NCI-H82 (cell line): ENCODE results near the gene FBLIM1.
"Not testable (repeated sequence)": the region's sequence is repeated elsewhere in the genome, so short reads cannot be mapped to it uniquely, and the experiment has no call there.

Source experiments
- DNase-seq: peaks from one replicate; lab custom pipeline; 2025; lab: John Stamatoyannopoulos, UW

Gene FBLIM1

DNA sequence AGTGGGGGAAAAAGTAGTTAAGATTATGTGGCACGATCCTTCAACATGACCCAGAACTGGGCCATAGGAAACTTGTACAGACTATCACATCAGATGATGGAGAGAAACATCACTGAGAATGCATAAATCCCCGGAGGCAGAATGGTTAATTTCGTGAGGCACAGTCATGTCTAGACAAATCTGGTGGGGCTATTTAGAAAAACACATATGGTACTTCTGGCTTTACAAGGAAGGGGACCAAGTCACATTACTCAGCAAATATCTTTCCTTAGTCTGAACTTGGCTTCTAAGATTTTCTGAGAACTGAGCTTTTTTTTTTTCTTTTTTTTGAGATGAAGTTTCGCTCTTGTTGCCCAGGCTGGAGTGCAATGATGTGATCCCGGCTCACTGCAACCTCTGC, 58.1 kb downstream of the FBLIM1 start:
- no peak for DNase-seq

DNA sequence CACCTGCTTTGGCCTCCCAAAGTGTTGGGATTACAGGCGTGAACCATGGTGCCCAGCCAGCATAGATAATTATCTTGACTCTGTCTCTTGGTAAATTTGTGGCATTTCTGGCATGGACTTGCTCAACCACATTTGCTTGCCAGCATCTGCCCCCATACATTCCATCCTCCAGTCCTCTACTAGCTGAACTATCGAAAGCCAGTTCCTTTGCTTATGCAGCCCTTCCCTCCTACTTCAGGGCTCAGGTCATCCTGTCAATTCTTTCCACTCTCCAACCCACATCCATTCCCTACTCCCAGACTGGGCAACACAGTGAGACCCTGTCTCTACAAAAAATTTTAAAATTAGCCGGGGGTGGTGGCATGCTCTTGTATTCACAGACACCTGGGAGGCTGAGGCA, 61.9 kb downstream of the FBLIM1 start:
- DNase-seq: no peak

- DNase-seq: no peak
Measured at GRCh38 chr1:15825800-15826199, 67.2 kb downstream of the FBLIM1 start.

GRCh38 chr1:15826810-15827507, 68.4 kb downstream of the FBLIM1 start:
- no peak for DNase-seq

DNA sequence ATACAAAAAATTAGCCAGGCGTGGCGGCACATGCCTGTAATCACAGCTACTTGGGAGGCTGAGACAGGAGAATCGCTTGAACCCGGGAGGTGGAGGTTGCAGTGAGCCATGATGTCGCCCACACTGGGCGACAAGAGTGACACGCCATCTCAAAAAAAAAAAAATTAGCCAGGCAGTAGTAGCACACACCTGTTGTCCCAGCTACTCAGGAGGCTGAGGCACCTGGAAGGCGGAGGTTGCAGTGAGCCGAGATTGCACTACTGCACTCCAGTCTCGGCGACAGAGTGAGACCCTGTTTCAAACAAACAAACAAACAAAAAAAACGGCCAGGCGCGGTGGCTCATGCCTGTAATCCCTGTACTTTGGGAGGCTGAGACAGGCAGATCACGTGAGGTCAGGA, 69.0 kb downstream of the FBLIM1 start:
- DNase-seq: not testable (repeated sequence)

DNA sequence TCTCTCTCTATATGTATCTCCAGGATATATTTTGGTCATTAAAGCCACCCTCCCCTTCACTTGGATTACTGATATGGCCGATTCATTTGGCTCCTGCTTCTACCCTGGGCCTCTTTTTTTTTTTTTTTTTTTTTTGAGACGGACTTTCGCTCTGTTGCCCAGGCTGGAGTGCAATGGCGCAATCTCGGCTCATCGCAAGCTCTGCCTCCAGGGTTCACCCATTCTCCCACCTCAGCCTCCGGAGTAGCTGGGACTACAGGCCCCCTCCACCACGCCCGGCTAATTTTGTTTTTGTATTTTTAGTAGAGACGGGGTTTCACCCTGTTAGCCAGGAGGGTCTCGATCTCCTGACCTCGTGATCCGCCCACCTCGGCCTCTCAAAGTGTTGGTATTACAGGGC, 70.3 kb downstream of the FBLIM1 start:
- DNase-seq: not testable (repeated sequence)

GRCh38 chr1:15830258-15830657, 71.7 kb downstream of the FBLIM1 start:
- DNase-seq: no peak

- peak; percentile 46 for DNase-seq
Measured at GRCh38 chr1:15833069-15833679, 74.6 kb downstream of the FBLIM1 start.

DNA sequence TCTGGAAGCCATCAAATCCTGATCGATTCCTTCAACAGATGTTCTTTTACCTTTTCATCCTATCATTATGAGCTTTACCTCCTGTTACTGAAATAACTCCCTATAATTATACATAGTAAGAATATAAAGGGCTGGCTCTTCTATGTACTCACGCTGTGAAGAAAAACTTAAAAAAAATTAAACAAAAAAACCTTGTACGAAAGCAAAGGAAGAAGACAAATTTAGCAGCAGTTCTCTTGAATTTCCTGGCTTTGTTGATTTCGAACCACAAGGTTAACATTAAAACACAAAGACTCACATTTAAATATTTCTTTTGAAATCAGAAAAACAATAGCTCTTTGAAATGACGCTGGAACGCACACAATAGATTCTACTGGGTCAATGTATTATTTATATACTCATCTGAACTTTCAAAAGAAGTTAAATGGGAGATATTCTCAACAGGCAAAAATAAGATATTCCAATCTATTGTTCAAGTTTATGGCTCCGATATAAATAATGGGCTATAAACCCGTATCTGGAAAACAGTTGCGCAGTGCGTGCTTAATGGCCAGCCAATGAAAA, 75.3 kb downstream of the FBLIM1 start:
- DNase-seq: peak; percentile 46

- DNase-seq: peak; percentile 95
Measured at GRCh38 chr1:15834406-15835204, 76.0 kb downstream of the FBLIM1 start.

GRCh38 chr1:15835205-15835740, 76.7 kb downstream of the FBLIM1 start:
- DNase-seq: no peak

GRCh38 chr1:15835741-15836510, 77.3 kb downstream of the FBLIM1 start:
- DNase-seq: peak; percentile 100
